ENCODE measurements around the gene TUBG2. TPM values are rescaled to one million over a fixed set of nuclear protein-coding genes. Genes with fewer than 3 reads are reported as not detected.

The TUBG2 gene
- total RNA-seq, 2 donors from 2014 or later, result 4.4 to 7.7 TPM

- no peak for DNase-seq
- intact Hi-C loops (cut with DNase I, micrococcal nuclease), result loop anchor here in 1 of 2 donors (10.0 kb wide), 1 partner anchor 112 kb away; the partner anchor contains the start of gene PSMC3IP
- no peak for ATAC-seq
Measured at GRCh38 chr17:42686520-42687128, 27.5 kb downstream of the TUBG2 start.

GRCh38 chr17:42687707-42688320, 28.7 kb downstream of the TUBG2 start:
- intact Hi-C loops (cut with DNase I, micrococcal nuclease), result loop anchor here in 1 of 2 donors (10.0 kb wide), 1 partner anchor 113 kb away; the partner anchor contains the start of gene PSMC3IP
- ATAC-seq (no peak), DNase-seq (no peak)

GRCh38 chr17:42690596-42690995, 31.5 kb downstream of the TUBG2 start:
- DNase-seq (no peak), ATAC-seq (no peak)
- intact Hi-C loops (cut with DNase I, micrococcal nuclease), result no loop called here

GRCh38 chr17:42691021-42691545, 32.0 kb downstream of the TUBG2 start:
- DNase-seq, result no peak
- intact Hi-C loops (cut with DNase I, micrococcal nuclease), result no loop called here

GRCh38 chr17:42692489-42692888, 33.4 kb downstream of the TUBG2 start:
- DNase-seq, result no peak
- ATAC-seq, result no peak
- intact Hi-C loops (cut with DNase I, micrococcal nuclease), result no loop called here

More at GRCh38 chr17:42691021-42691545, 32.0 kb downstream of the TUBG2 start:
- no peak for ATAC-seq

GRCh38 chr17:42694524-42694923, 35.4 kb downstream of the TUBG2 start:
- intact Hi-C loops (cut with DNase I, micrococcal nuclease), result no loop called here
- no peak for DNase-seq
- no peak for ATAC-seq

- ATAC-seq (no peak), DNase-seq (peak in 1 of 2 donors; percentile 15)
- intact Hi-C loops (cut with DNase I, micrococcal nuclease), result no loop called here
Measured at GRCh38 chr17:42695500-42695899, 36.4 kb downstream of the TUBG2 start.

- DNase-seq, result no peak
- ATAC-seq, result no peak
- intact Hi-C loops (cut with DNase I, micrococcal nuclease), result no loop called here
Measured at GRCh38 chr17:42697108-42697811, 38.2 kb downstream of the TUBG2 start.

GRCh38 chr17:42698736-42699414, 39.8 kb downstream of the TUBG2 start:
- ATAC-seq, result no peak
- no peak for DNase-seq

GRCh38 chr17:42699415-42699740, 40.3 kb downstream of the TUBG2 start:
- intact Hi-C loops (cut with DNase I, micrococcal nuclease), result no loop called here
- DNase-seq, result no peak
- no peak for ATAC-seq

More at GRCh38 chr17:42698736-42699414, 39.8 kb downstream of the TUBG2 start:
- intact Hi-C loops (cut with DNase I, micrococcal nuclease), result no loop called here

GRCh38 chr17:42700586-42701289, 41.7 kb downstream of the TUBG2 start:
- intact Hi-C loops (cut with DNase I, micrococcal nuclease), result no loop called here
- DNase-seq, result no peak
- peak; percentile 34 for ATAC-seq

GRCh38 chr17:42702446-42702845, 43.4 kb downstream of the TUBG2 start:
- intact Hi-C loops (cut with DNase I, micrococcal nuclease), result no loop called here
- ATAC-seq, result no peak
- DNase-seq, result no peak

- ATAC-seq (no peak), DNase-seq (no peak)
- intact Hi-C loops (cut with DNase I, micrococcal nuclease), result no loop called here
Measured at GRCh38 chr17:42704490-42704836, 45.4 kb downstream of the TUBG2 start.

GRCh38 chr17:42704837-42705494, 45.9 kb downstream of the TUBG2 start:
- DNase-seq (no peak), ATAC-seq (no peak)
- intact Hi-C loops (cut with DNase I, micrococcal nuclease), result no loop called here

- ATAC-seq (no peak), DNase-seq (no peak)
- intact Hi-C loops (cut with DNase I, micrococcal nuclease), result no loop called here
Measured at GRCh38 chr17:42706732-42707131, 47.6 kb downstream of the TUBG2 start.

- intact Hi-C loops (cut with DNase I, micrococcal nuclease), result no loop called here
- DNase-seq, result no peak
- no peak for ATAC-seq
Measured at GRCh38 chr17:42708588-42708987, 49.5 kb downstream of the TUBG2 start.

- ATAC-seq, result no peak
- intact Hi-C loops (cut with DNase I, micrococcal nuclease), result no loop called here
Measured at GRCh38 chr17:42709561-42709960, 50.5 kb downstream of the TUBG2 start.

More at GRCh38 chr17:42709561-42709960, 50.5 kb downstream of the TUBG2 start:
- DNase-seq, result no peak
